H54 (cell line): ENCODE measurements around the gene ARHGAP11A.
A peak's percentile ranks its signal among the peaks of the same experiment; 100 is the strongest.
"Not testable (repeated sequence)": the region's sequence is repeated elsewhere in the genome, so short reads cannot be mapped to it uniquely, and the experiment has no call there.

ENCODE experiments used
- DNase-seq: peaks from one replicate; pipeline ENCODE4 v3.0.0; 2011; ENCODE audit warnings: low spot score, mixed read lengths; ENCODE audit not compliant: insufficient read length
- FAIRE-seq: peaks from 3 replicates; lab custom pipeline; 2011; peaks lifted over from hg19 to GRCh38; lab: Jason Lieb, UNC
- POLR2A ChIP-seq: IDR thresholded peaks from 2 replicates; pipeline ENCODE4 v1.6.1; 2011; ENCODE audit warnings: low read depth, mild to moderate bottlenecking, low read length

Gene ARHGAP11A, protein sequence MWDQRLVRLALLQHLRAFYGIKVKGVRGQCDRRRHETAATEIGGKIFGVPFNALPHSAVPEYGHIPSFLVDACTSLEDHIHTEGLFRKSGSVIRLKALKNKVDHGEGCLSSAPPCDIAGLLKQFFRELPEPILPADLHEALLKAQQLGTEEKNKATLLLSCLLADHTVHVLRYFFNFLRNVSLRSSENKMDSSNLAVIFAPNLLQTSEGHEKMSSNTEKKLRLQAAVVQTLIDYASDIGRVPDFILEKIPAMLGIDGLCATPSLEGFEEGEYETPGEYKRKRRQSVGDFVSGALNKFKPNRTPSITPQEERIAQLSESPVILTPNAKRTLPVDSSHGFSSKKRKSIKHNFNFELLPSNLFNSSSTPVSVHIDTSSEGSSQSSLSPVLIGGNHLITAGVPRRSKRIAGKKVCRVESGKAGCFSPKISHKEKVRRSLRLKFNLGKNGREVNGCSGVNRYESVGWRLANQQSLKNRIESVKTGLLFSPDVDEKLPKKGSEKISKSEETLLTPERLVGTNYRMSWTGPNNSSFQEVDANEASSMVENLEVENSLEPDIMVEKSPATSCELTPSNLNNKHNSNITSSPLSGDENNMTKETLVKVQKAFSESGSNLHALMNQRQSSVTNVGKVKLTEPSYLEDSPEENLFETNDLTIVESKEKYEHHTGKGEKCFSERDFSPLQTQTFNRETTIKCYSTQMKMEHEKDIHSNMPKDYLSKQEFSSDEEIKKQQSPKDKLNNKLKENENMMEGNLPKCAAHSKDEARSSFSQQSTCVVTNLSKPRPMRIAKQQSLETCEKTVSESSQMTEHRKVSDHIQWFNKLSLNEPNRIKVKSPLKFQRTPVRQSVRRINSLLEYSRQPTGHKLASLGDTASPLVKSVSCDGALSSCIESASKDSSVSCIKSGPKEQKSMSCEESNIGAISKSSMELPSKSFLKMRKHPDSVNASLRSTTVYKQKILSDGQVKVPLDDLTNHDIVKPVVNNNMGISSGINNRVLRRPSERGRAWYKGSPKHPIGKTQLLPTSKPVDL

DNA sequence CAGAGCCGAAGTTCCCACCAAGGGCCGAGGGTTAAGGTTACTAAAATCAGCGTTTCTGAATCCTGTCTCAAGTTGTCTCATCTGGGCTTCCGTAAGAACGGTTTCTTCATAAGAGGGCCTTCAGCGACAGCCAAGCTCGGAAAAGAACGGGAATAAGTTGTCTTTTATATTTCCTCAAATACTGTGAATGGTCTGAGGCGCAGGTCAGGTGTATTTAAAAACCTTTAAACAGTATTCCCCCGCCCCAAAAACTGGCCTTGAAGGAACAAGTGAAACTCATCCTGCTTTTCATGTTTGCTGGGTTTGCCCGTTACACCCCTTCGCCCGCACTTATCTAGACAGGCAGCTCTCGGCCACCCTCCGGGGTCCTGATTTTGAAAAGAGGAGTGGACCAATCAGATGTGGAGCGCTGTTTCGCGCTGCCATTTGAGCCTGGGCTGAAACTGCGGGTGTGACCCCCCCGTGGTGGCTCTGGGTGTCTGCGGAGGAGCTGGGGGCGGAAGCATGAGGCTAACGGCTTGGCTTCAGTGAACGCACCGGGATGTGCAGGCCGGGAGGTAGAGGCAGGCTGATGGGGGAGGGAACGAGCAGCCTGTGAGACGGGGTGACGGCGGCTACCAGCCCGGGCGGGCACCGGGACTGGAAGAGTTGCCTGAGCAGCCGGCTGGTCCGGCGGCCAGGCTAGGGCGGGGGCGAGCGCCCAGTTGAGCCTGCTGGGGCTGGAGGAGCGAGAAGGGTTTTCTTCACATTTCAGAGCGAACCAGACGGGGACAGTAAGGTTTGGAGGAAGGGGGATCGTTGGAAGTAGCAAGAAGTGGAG is at the start of gene ARHGAP11A:
ARHGAP11A (plus strand) TSS at position 454 of the 820 bp plus-strand sequence. CDS start 708 bp downstream, outside the sequence.
- peak; percentile 20 for DNase-seq
- not testable (repeated sequence) for FAIRE-seq

DNA sequence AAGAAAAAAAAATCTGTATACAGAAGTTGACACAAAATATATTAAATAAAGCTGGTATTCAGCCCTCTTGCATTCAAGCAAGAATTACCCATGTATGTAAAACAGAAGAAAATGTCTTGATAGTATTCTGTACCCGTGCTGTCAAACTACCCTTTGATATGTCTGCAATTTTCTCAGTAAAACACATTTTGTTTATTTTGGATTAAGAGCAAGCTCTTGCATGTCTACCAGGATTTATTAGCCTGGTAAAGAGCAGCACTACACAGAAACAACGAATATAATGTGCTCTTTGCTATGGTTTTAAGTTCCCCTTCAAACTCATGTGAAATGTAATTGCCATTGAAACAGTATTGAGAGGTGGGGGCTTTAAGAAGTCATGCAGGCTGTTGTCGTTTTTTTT is 46.3 kb upstream of the ARHGAP11A start:
- FAIRE-seq: peak; percentile 36

DNA sequence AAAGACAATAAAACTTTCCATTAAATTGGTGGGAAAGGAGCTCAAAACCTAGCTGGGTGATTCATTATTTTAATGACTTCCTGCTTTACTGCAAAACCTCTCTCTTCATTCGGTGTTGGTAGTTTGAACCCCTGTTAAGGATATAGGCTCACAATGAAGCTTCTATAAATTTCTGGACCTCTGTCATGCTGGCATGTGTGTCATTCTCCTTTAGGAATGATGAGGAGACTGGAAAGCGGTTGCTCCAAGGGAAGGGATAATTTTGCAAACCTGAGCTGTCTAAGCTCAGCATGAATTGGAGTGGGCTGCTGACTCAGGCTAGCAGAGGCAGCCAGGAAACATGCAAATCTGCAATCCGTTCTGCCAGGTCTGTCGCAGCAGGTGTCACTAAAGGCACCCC is 36.8 kb upstream of the ARHGAP11A start:
- FAIRE-seq: peak; percentile 76

More for the DNA sequence above, 46.3 kb upstream of the ARHGAP11A start:
- DNase-seq: not testable (repeated sequence)

DNA sequence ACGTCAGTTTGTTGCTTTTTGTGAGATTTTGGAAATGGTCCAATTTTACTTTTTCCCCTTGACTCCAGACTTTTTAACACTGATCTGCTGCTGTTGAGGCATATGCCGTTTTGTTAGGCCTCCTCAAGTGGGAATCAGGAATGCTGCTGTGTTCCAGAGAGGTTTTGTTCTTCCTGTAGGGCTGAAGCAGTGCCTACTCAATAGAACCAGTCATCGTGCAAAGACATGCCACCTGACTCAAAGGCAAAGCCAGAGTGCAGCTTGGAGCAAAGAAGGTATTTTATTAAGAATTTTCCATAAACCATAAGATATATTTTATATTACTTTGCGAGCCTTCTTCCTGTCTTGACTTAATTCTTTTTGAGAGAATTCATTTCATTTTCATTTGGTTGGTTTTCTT is 29.5 kb upstream of the ARHGAP11A start:
- DNase-seq, FAIRE-seq: not testable (repeated sequence)

More for the DNA sequence above, 36.8 kb upstream of the ARHGAP11A start:
- DNase-seq: not testable (repeated sequence)

DNA sequence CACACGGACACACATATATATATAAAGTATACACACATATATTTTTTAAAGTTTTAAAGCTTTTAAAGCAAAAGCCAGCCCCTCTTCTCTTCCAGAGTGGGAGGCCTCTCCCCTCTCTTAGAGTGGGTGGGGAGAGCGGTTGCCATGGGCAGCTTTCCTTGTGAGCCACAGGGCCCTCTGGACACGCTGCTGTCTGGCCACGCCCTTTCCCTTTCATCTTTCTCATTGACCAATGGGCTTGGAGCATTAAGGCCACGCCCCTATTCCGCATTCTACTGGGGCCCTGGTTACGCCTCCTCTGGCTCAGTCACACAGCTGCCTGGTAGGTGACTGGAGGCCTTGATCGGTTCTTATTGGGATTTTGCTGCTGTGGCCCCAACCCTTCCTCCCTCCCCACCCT is 22.2 kb upstream of the ARHGAP11A start, which contains the start of gene GOLGA8N:
GOLGA8N (plus strand) TSS at position 306 of the 400 bp plus-strand sequence.
- not testable (repeated sequence) for FAIRE-seq, DNase-seq

DNA sequence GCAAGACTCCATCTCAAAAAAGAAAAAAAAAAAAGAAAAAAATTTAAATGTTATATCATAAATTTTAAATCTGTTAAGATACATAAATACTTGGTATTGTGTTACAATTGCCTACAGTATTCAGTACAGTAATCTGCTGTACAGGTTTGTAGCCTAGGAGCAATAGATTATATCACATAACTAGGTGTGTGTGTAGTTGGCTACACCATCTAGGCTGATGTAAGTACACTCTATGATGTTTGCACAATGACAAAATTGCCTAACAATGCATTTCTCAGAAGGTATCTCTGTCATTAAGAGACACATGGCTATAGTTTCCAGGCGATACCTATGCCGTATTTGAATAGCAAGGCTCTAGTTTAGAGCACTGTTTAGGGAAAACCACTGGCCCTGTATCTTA is 5.8 kb upstream of the ARHGAP11A start:
- not testable (repeated sequence) for FAIRE-seq

DNA sequence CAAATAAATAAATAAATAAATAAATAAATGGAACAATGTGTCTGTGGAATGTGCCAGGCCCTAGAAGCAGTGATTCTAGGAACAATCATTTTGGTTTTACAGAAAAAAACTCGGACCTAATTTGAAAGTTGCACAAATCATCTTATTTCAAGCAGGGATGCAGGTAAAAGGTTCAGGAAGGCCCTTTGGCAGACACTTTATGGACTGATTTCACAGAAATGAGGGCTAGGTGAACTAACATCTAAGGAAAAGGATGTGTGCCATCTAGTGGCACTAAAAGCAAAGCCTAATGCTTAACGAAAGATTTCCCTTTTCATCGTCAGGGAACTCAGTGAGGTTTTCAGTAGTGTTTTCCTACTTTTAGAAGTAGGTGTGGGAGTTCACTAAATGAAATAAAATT is 4.6 kb upstream of the ARHGAP11A start:
- FAIRE-seq: peak; percentile 93
- not testable (repeated sequence) for DNase-seq

More for the DNA sequence above, 5.8 kb upstream of the ARHGAP11A start:
- not testable (repeated sequence) for DNase-seq

DNA sequence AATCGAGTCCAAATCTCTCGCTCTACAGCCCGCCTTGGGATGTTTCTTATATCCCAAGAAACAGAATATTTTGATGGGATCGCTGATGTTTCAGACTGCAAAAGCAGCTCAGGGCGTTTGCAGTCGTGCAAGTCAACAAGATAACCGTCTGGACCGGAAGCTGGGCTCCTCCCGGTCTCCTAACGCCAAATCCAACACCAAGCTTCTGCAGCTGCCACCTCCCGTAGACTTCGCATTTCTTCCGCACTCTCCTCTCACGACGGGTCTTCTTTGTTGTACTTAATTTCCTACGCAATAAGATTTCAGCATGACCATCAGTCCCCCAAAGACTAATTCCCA is 623 bp upstream of the ARHGAP11A start:
- FAIRE-seq: peak; percentile 77
- not testable (repeated sequence) for DNase-seq

DNA sequence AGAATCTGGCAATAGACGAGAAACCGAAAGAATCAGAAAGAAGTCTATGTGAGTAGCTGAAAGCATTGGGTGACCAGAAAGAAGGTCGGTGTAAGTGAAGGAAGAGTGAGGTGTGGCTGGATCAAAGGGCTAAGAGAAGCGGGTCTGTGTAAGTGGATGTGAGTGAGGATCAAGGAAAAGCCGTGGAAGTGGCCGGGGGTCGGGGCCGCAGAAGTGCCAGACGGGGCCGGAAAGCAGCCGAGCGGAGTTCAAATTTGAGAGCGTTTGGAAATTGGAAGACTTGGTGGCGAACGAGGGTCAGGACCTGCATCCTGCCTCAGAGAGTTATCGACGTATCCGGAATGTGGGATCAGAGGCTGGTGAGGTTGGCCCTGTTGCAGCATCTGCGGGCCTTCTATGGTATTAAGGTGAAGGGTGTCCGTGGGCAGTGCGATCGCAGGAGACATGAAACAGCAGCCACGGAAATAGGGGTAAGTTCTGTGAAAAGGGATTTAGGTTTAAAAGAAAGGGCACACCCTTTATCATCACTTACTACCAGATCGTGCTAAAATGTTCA is 645 bp downstream of the ARHGAP11A start:
- peak; percentile 65 for FAIRE-seq

DNA sequence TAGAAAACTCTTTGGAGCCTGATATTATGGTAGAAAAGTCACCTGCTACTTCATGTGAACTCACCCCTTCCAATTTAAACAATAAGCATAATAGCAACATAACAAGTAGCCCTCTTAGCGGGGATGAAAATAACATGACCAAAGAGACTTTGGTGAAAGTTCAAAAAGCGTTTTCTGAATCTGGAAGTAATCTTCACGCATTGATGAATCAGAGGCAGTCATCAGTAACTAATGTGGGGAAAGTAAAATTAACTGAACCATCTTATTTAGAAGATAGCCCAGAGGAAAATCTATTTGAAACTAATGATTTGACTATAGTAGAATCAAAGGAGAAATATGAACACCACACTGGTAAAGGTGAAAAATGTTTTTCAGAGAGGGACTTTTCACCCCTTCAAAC is 21.1 kb downstream of the ARHGAP11A start:
- DNase-seq (no peak), FAIRE-seq (no peak)
- TF ChIP-seq POLR2A: no peak

More for the DNA sequence above, 645 bp downstream of the ARHGAP11A start:
- not testable (repeated sequence) for DNase-seq

DNA sequence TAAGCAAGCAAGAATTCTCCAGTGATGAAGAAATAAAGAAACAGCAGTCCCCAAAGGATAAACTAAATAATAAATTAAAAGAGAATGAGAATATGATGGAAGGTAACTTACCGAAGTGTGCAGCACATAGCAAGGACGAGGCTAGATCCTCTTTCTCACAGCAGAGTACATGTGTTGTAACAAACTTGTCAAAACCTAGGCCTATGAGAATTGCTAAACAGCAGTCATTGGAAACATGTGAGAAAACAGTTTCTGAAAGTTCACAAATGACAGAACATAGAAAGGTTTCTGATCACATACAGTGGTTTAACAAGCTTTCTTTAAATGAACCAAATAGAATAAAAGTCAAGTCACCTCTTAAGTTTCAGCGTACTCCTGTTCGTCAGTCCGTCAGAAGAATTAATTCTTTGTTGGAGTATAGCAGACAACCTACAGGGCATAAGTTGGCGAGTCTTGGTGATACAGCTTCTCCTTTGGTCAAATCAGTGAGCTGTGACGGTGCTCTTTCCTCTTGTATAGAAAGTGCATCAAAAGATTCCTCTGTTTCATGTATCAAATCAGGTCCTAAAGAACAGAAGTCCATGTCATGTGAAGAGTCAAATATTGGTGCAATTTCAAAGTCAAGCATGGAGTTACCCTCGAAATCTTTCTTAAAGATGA is 21.7 kb downstream of the ARHGAP11A start:
- FAIRE-seq (no peak), DNase-seq (no peak)
- TF ChIP-seq POLR2A: no peak

DNA sequence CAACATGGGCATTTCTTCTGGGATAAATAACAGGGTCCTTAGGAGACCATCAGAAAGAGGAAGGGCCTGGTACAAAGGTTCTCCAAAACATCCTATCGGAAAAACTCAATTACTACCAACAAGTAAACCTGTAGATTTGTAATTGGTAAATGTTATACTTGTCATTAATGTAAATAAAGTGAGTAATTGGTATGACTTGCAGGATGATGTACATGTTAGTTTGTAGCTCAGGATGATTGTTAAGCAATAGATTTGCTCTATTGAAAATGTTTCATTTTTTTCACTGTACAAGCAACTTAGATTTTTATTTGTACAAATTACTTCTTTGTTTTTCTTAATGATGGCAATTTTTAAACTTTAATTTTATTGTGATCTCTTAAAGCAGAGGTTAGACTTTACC is 22.4 kb downstream of the ARHGAP11A start:
- FAIRE-seq (no peak), DNase-seq (no peak)
- TF ChIP-seq POLR2A: no peak

DNA sequence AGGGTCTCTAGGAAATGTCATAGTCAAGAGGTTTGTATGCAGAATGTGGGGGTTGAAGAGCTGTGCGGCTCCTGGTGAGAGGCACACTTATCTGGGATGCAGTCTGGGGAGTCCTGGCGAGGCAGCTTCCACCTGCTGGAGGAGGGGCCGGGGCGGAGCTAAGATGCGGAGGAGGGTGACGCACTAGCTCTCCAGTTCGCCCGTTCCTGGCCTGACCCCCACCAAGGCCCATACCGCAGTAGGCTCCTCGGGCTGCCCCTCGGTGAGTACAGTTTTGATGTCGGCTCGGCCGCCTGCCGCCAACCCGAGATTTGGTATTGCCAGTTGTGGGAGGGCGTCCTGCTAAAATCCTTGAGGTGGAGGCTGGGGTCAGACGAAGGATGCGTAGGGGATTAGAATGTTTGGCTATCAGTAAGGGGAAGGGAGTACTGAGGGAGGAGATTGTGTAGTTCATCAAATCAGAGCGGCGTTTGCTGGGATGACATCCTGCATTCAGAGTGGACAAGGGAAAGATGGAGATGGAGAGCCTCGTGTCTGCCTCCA is 26.3 kb downstream of the ARHGAP11A start, which contains the start of gene SCG5:
SCG5 (plus strand) TSS at position 194 of the 543 bp plus-strand sequence. CDS start 1,883 bp downstream, outside the sequence.
- peak; percentile 48 for DNase-seq
- FAIRE-seq: peak; percentile 86
- TF ChIP-seq POLR2A: 0 out of 2 replicates have a peak, but pooled peaks have one; percentile 27
